Measurements from ENCODE around the gene NRL. TPM values are rescaled to one million over a fixed set of nuclear protein-coding genes. Genes with fewer than 3 reads are reported as not detected.
"Not testable (repeated sequence)": the region's sequence is repeated elsewhere in the genome, so short reads cannot be mapped to it uniquely, and the experiment has no call there.

NRL gene
- total RNA-seq, 1 donor from 2014 or later, result 2.3 TPM

- peaks cover 1% of the 10 kb centered on the region for H3K9me3 Mint-ChIP-seq (ENCODE audit: low read depth)
- peak overlapping the region; percentile 93 for H3K4me3 Mint-ChIP-seq (ENCODE audit: low read depth)
- TF ChIP-seq, protein P1, sequence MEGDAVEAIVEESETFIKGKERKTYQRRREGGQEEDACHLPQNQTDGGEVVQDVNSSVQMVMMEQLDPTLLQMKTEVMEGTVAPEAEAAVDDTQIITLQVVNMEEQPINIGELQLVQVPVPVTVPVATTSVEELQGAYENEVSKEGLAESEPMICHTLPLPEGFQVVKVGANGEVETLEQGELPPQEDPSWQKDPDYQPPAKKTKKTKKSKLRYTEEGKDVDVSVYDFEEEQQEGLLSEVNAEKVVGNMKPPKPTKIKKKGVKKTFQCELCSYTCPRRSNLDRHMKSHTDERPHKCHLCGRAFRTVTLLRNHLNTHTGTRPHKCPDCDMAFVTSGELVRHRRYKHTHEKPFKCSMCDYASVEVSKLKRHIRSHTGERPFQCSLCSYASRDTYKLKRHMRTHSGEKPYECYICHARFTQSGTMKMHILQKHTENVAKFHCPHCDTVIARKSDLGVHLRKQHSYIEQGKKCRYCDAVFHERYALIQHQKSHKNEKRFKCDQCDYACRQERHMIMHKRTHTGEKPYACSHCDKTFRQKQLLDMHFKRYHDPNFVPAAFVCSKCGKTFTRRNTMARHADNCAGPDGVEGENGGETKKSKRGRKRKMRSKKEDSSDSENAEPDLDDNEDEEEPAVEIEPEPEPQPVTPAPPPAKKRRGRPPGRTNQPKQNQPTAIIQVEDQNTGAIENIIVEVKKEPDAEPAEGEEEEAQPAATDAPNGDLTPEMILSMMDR (IDR thresholded peaks at IDR 0.05; ENCODE audit: unreplicated experiment), result peak; percentile 76
- no peaks in the 10 kb centered on the region for H3K27me3 Mint-ChIP-seq
- peak; percentile 56 for DNase-seq (ENCODE audit: low spot score, unreplicated experiment)
- no peaks in the 10 kb centered on the region for H3K36me3 Mint-ChIP-seq (ENCODE audit: insufficient read depth)
- peak overlapping the region; percentile 92 for H3K27ac Mint-ChIP-seq
- H3K4me1 Mint-ChIP-seq (ENCODE audit: low read depth), result peaks cover 4% of the 10 kb centered on the region
These were observed 78.4 kb downstream of the NRL start for GRCh38 chr14:24036169-24036962.

- not testable (repeated sequence) for H3K36me3 Mint-ChIP-seq (ENCODE audit: insufficient read depth); H3K27me3 Mint-ChIP-seq; H3K9me3 Mint-ChIP-seq (ENCODE audit: low read depth); H3K4me1 Mint-ChIP-seq (ENCODE audit: low read depth); DNase-seq (ENCODE audit: low spot score, unreplicated experiment)
- H3K4me3 Mint-ChIP-seq (ENCODE audit: low read depth), result peak overlapping the region; percentile 93
- peak overlapping the region; percentile 77 for H3K27ac Mint-ChIP-seq
- TF ChIP-seq, protein P1 (IDR thresholded peaks at IDR 0.05; ENCODE audit: unreplicated experiment), result peak; percentile 22
These were observed 79.0 kb downstream of the NRL start for GRCh38 chr14:24035769-24036168.

GRCh38 chr14:24032727-24033418 is 81.9 kb downstream of the NRL start:
- no peak overlapping the region for H3K27ac Mint-ChIP-seq
- TF ChIP-seq, protein P1 (IDR thresholded peaks at IDR 0.05; ENCODE audit: unreplicated experiment), result no peak
- H3K4me3 Mint-ChIP-seq (ENCODE audit: low read depth), result no peak overlapping the region
- peaks cover 14% of the 10 kb centered on the region for H3K9me3 Mint-ChIP-seq (ENCODE audit: low read depth)
- H3K36me3 Mint-ChIP-seq (ENCODE audit: insufficient read depth), result no peaks in the 10 kb centered on the region
- peaks cover 4% of the 10 kb centered on the region for H3K4me1 Mint-ChIP-seq (ENCODE audit: low read depth)
- H3K27me3 Mint-ChIP-seq, result no peaks in the 10 kb centered on the region
- no peak for DNase-seq (ENCODE audit: low spot score, unreplicated experiment)

GRCh38 chr14:24031331-24031730 is 83.4 kb downstream of the NRL start:
- H3K27ac Mint-ChIP-seq; H3K36me3 Mint-ChIP-seq (ENCODE audit: insufficient read depth); H3K4me3 Mint-ChIP-seq (ENCODE audit: low read depth); H3K4me1 Mint-ChIP-seq (ENCODE audit: low read depth); DNase-seq (ENCODE audit: low spot score, unreplicated experiment); H3K27me3 Mint-ChIP-seq: not testable (repeated sequence)
- H3K9me3 Mint-ChIP-seq (ENCODE audit: low read depth), result peaks cover 27% of the 10 kb centered on the region

GRCh38 chr14:24029687-24030086 is 85.1 kb downstream of the NRL start:
- H3K4me1 Mint-ChIP-seq (ENCODE audit: low read depth); H3K27me3 Mint-ChIP-seq; H3K27ac Mint-ChIP-seq; H3K36me3 Mint-ChIP-seq (ENCODE audit: insufficient read depth); DNase-seq (ENCODE audit: low spot score, unreplicated experiment); H3K4me3 Mint-ChIP-seq (ENCODE audit: low read depth): not testable (repeated sequence)
- peaks cover 37% of the 10 kb centered on the region for H3K9me3 Mint-ChIP-seq (ENCODE audit: low read depth)

Small RNAs within 50 kb of the gene (microRNA-seq; reads per million reads assigned to microRNA genes)
- not detected for gene MIR7703 (ENCODE audit: borderline number of aligned reads, unreplicated experiment)

Other genes starting within 250 kb of the NRL start
- 17.1 and 19.6 TPM in 2 replicates for gene DHRS4, start 161.2 kb downstream of the NRL start, total RNA-seq
- gene DHRS4L2, start 126.0 kb downstream of the NRL start, total RNA-seq, result 12.2 and 14.0 TPM in 2 replicates
- 4.3 and 4.9 TPM in 2 replicates for gene CARMIL3, start 62.9 kb downstream of the NRL start, total RNA-seq
- gene CPNE6, start 43.4 kb downstream of the NRL start, total RNA-seq, result not detected in 2 replicates
- 29.7 and 34.7 TPM in 2 replicates for gene PCK2, start 20.6 kb downstream of the NRL start, total RNA-seq
- 79.7 and 80.9 TPM in 2 replicates for gene DCAF11, start 172 bp downstream of the NRL start, total RNA-seq
- 1.7 and 1.9 TPM in 2 replicates for gene FITM1, start 15.7 kb upstream of the NRL start, total RNA-seq
- 101 and 103 TPM in 2 replicates for gene PSME1, start 21.2 kb upstream of the NRL start, total RNA-seq
- gene EMC9, start 26.6 kb upstream of the NRL start, total RNA-seq, result 22.8 and 22.9 TPM in 2 replicates
- 118 and 120 TPM in 2 replicates for gene PSME2, start 31.7 kb upstream of the NRL start, total RNA-seq
- 99.3 and 104 TPM in 2 replicates for gene RNF31, start 32.5 kb upstream of the NRL start, total RNA-seq
- 57.4 and 62.4 TPM in 2 replicates for gene IRF9, start 46.3 kb upstream of the NRL start, total RNA-seq
- 380 and 408 TPM in 2 replicates for gene REC8, start 57.1 kb upstream of the NRL start, total RNA-seq
- gene IPO4, start 73.9 kb upstream of the NRL start, total RNA-seq, result 54.9 and 56.4 TPM in 2 replicates
- 52.9 and 56.2 TPM in 2 replicates for gene TM9SF1, start 80.5 kb upstream of the NRL start, total RNA-seq
- 0.29 TPM in 1 of 2 replicates, not detected in the other for gene TSSK4, start 90.7 kb upstream of the NRL start, total RNA-seq
- 53.7 and 54.3 TPM in 2 replicates for gene CHMP4A, start 98.5 kb upstream of the NRL start, total RNA-seq
- 15.2 and 17.7 TPM in 2 replicates for gene MDP1, start 101.1 kb upstream of the NRL start, total RNA-seq
- 161 TPM in 2 replicates for gene NEDD8, start 117.4 kb upstream of the NRL start, total RNA-seq
- 73.6 and 86.2 TPM in 2 replicates for gene GMPR2, start 118.0 kb upstream of the NRL start, total RNA-seq
- gene TINF2, start 127.7 kb upstream of the NRL start, total RNA-seq, result 56.7 and 59.2 TPM in 2 replicates
- gene TGM1, start 148.2 kb upstream of the NRL start, total RNA-seq, result 5.8 and 7.0 TPM in 2 replicates
- gene RABGGTA, start 156.6 kb upstream of the NRL start, total RNA-seq, result 25.9 and 33.1 TPM in 2 replicates
- 33.4 and 34.4 TPM in 2 replicates for gene DHRS1, start 184.8 kb upstream of the NRL start, total RNA-seq
- 32.4 and 32.6 TPM in 2 replicates for gene NOP9, start 184.9 kb upstream of the NRL start, total RNA-seq
- gene CIDEB, start 193.0 kb upstream of the NRL start, total RNA-seq, result 1.9 and 3.0 TPM in 2 replicates
- 11.0 and 11.3 TPM in 2 replicates for gene LTB4R2, start 195.2 kb upstream of the NRL start, total RNA-seq
- 8.4 TPM in 2 replicates for gene LTB4R, start 196.6 kb upstream of the NRL start, total RNA-seq
- 0.46 and 0.75 TPM in 2 replicates for gene ADCY4, start 220.1 kb upstream of the NRL start, total RNA-seq
- gene RIPK3, start 225.0 kb upstream of the NRL start, total RNA-seq, result 0.62 and 1.5 TPM in 2 replicates